Small intestine (tissue), 7 donors: ENCODE data around the gene COL5A1. TPM values are rescaled to one million over a fixed set of nuclear protein-coding genes. Genes with fewer than 3 reads are reported as not detected.

ENCODE experiments used
- DNase-seq, 2 donors: peaks; one replicate each; pipeline versions ENCODE4 v3.0.0 to v3.0.0-alpha.2; 2013
- FAIRE-seq: peaks from 2 replicates; lab custom pipeline; 2012; peaks lifted over from hg19 to GRCh38; lab: Jason Lieb, UNC
- H3K27ac ChIP-seq, 3 donors: one replicate each; pipeline ENCODE4 v1.5.1; 2013; ENCODE audit warnings: low read length in 2 of 3, mild to moderate bottlenecking in 2 of 3, control low read depth in 1 of 3, inconsistent platforms in 1 of 3, low read depth in 1 of 3, moderate library complexity in 1 of 3
- H3K27me3 ChIP-seq, 3 donors: one replicate each; pipeline ENCODE4 v1.6.1; 2013; ENCODE audit warnings: low read length in 3 of 3, inconsistent platforms in 1 of 3; ENCODE audit not compliant: control insufficient read depth in 3 of 3, insufficient read depth in 3 of 3
- H3K36me3 ChIP-seq, 3 donors: one replicate each; pipeline ENCODE4 v1.6.1; 2013; ENCODE audit warnings: low read length in 3 of 3, inconsistent platforms in 1 of 3, low read depth in 1 of 3, mild to moderate bottlenecking in 1 of 3, moderate library complexity in 1 of 3; ENCODE audit not compliant: control insufficient read depth in 3 of 3, insufficient read depth in 2 of 3
- H3K4me1 ChIP-seq, 3 donors: one replicate each; pipeline ENCODE4 v1.6.1; 2013; ENCODE audit warnings: low read length in 2 of 3, inconsistent platforms in 1 of 3, low read depth in 1 of 3, mild to moderate bottlenecking in 1 of 3, moderate library complexity in 1 of 3; ENCODE audit not compliant: control insufficient read depth in 3 of 3, insufficient read depth in 2 of 3
- H3K4me3 ChIP-seq, 3 donors: one replicate each; pipeline ENCODE4 v1.5.1; 2013; ENCODE audit warnings: low read length in 3 of 3, control low read depth in 1 of 3, inconsistent platforms in 1 of 3, low read depth in 1 of 3, mild to moderate bottlenecking in 1 of 3, moderate library complexity in 1 of 3
- H3K9me3 ChIP-seq, 2 donors: one replicate each; pipeline ENCODE4 v1.6.1; 2013; ENCODE audit warnings: low read depth in 1 of 2, low read length in 1 of 2; ENCODE audit not compliant: control insufficient read depth in 2 of 2, insufficient read depth in 1 of 2
- WGBS, 3 donors: extraction: QIAGEN DNeasy Blood & Tissue Kit; methylation state at CpG; one replicate each; pipeline ENCODE4 v1.1.7; 2013; 5-methylcytosine and 5-hydroxymethylcytosine counted together
- polyA plus RNA-seq, 4 donors: library from polyadenylated mRNA; stranded (reverse) in 3 of 4; unstranded in 1 of 4; fragments of 200-250 nt in 3 of 4; fragments of 120-200 nt in 1 of 4; gene quantifications; one replicate each; pipeline versions ENCODE4 v1.2.1 to v1.2.3, GENCODE V29; 2013
- donor health status: healthy with polysubstance abuse.
- donor health status: control.
- donor health status: control.
- donor health status: Bipolar disorder and iron deficiency.
- donor health status: healthy.

Gene COL5A1
- polyA plus RNA-seq, 4 donors: 0.22 to 54.0 (median 5.4) TPM

DNA sequence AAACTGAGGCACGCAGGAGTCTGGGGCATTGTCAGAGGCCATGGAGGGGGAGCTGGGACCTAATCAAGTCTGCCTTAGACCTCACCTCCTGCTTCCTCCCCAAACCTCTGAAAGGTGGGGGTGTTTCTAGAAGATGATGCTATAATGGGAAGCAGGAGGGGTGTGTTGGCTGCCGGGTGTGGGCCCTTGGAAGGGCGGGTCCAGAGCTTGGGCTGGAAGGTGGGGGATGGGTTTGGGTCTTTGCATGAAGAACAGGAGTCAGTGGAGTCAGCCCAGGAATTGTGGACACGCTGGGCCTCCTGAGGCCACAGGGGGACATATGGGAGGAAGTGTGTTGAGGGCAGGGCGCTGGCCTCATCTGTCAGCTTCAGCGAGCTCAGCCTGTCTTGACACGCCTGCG lies 138.0 kb downstream of the COL5A1 start:
- peaks cover 0 to 12% (median 0%) of the 10 kb centered on the region in 3 donors for H3K4me1 ChIP-seq
- 73 to 84% (median 78%) methylated on average over 8 of the region's 8 CpGs for WGBS, 3 donors
- no peak overlapping the region for H3K27ac ChIP-seq
- H3K27me3 ChIP-seq: no peaks in the 10 kb centered on the region
- DNase-seq: no peak
- FAIRE-seq: no peak
- no peak overlapping the region for H3K4me3 ChIP-seq
- H3K36me3 ChIP-seq: peaks cover 0 to 26% (median 0%) of the 10 kb centered on the region in 3 donors
- H3K9me3 ChIP-seq: no peaks in the 10 kb centered on the region

DNA sequence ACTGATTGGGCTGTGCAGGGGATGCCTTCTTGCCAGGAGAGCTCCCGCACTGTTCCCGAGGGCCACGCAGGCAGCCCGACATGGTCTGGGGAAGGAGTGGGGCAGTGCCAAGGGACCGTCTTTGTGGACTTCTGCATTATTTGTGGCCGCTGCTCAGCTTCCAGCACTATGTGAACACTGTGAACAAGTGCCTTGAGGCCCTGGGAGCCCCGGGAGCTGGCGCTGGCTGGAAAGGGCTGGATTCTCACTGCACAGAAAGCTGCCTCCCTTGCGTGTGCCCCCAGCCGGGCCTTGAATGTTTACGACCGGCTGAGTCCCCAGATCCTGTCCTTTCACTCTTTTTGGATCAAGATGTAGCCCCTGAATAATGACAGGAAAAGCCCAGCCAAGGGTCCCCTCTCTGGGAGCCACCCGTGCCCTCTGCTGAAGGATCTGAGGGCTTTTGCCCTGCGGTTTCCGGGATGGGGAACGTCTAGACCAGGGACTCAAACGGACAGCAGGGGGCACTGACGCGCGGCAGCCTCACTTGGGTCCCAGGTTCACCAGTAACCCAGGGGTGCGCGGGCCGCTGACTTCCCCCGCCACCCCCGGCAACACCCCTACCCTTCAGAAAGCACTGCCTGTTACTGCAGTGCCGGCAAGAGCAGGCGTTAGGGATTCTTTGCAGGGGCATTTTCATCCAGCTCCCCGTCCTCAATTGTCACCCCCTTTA lies 140.1 kb downstream of the COL5A1 start:
- WGBS, 3 donors: 67 to 75% (median 74%) methylated on average over 28 of the region's 28 CpGs

GRCh38 chr9:134782921-134783698 lies 141.5 kb downstream of the COL5A1 start:
- peaks cover 0 to 25% (median 0%) of the 10 kb centered on the region in 3 donors for H3K36me3 ChIP-seq
- H3K27ac ChIP-seq: no peak overlapping the region
- no peaks in the 10 kb centered on the region for H3K4me1 ChIP-seq
- H3K4me3 ChIP-seq: no peak overlapping the region
- H3K27me3 ChIP-seq: no peaks in the 10 kb centered on the region
- WGBS, 3 donors: 75 to 76% (median 76%) methylated on average over 33 of the region's 33 CpGs
- FAIRE-seq: no peak
- no peaks in the 10 kb centered on the region for H3K9me3 ChIP-seq
- no peak for DNase-seq

More for the DNA sequence above, 140.1 kb downstream of the COL5A1 start:
- H3K9me3 ChIP-seq: no peaks in the 10 kb centered on the region
- H3K27me3 ChIP-seq: no peaks in the 10 kb centered on the region
- FAIRE-seq: no peak
- H3K36me3 ChIP-seq: peaks cover 0 to 23% (median 0%) of the 10 kb centered on the region in 3 donors
- no peak overlapping the region for H3K4me3 ChIP-seq
- no peak overlapping the region for H3K27ac ChIP-seq
- no peak for DNase-seq
- H3K4me1 ChIP-seq: no peaks in the 10 kb centered on the region

DNA sequence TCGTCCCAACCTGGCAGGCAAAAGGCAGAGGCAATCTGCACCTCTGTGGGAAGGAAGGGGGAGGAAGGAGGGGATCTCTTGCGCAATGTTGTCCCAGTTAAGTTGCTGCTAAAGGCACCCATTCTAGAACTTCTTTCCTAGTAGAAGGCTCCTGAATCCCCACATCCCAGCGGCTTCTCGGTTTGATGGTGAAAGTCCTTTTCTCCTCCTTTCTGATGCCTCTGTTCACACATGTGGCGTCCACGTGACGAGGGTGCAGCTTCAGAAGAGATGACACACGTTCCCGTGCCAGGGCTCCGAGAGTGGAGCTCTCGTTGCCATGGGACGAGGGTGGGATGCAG lies 142.1 kb downstream of the COL5A1 start:
- peaks cover 0 to 21% (median 0%) of the 10 kb centered on the region in 3 donors for H3K36me3 ChIP-seq
- 72 to 83% (median 75%) methylated on average over 12 of the region's 12 CpGs for WGBS, 3 donors

GRCh38 chr9:134784577-134785305 lies 143.1 kb downstream of the COL5A1 start:
- DNase-seq (no peak), FAIRE-seq (no peak)
- Histone ChIP-seq H3K36me3 (peaks cover 0 to 19% (median 0%) of the 10 kb centered on the region in 3 donors), H3K27ac (no peak overlapping the region), H3K4me1 (no peaks in the 10 kb centered on the region), H3K27me3 (no peaks in the 10 kb centered on the region), H3K9me3 (no peaks in the 10 kb centered on the region), H3K4me3 (no peak overlapping the region)
- 75 to 79% (median 76%) methylated on average over 22 to 23 of the region's 23 CpGs for WGBS, 3 donors

More for the DNA sequence above, 142.1 kb downstream of the COL5A1 start:
- Histone ChIP-seq H3K4me1 (no peaks in the 10 kb centered on the region), H3K27me3 (no peaks in the 10 kb centered on the region), H3K4me3 (no peak overlapping the region), H3K9me3 (no peaks in the 10 kb centered on the region), H3K27ac (no peak overlapping the region)
- no peak for FAIRE-seq
- no peak for DNase-seq

DNA sequence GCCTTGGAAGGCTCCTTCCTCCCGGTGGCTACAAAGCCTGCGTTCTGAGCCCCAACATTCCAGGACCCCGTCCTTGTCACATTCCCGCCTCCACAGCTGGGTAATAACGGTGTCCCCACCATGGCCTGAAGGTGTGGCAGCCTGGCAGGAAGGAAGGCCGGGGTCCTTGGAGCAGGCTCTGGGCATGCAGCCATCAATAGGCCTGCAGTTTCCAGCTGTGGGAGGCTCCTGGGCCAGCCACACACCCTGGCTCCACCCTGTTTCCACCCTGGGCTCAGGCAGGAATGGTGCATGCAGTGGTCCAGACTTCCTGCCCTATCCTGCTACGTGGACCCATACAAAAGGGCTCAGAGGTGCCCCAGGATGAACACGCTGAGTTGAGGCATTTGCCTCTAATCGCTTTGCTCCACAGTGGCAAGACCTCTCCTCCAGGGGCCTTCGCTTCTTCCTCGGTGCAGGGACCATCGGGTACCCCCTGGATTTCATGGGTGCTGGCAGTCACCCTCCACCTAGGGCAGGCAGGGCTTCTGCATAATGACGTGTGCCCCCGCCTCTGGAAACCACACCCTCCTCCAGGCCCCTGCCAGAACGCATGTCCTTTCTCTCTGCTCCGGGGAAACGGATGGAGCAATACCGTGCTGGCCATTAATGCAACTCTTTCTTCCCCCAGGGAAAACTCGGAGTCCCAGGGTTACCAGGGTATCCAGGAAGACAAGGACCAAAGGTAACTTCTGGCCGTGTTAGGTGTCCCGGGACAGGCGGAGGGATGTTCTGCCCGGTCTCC lies 143.9 kb downstream of the COL5A1 start:
- H3K9me3 ChIP-seq: no peaks in the 10 kb centered on the region
- no peak overlapping the region for H3K4me3 ChIP-seq
- peak in 1 of 2 donors; percentile 6 for DNase-seq
- 69 to 73% (median 71%) methylated on average over 21 to 23 of the region's 23 CpGs for WGBS, 3 donors
- no peaks in the 10 kb centered on the region for H3K4me1 ChIP-seq
- H3K36me3 ChIP-seq: peaks cover 0 to 18% (median 0%) of the 10 kb centered on the region in 3 donors
- FAIRE-seq: no peak
- H3K27me3 ChIP-seq: no peaks in the 10 kb centered on the region
- no peak overlapping the region for H3K27ac ChIP-seq

DNA sequence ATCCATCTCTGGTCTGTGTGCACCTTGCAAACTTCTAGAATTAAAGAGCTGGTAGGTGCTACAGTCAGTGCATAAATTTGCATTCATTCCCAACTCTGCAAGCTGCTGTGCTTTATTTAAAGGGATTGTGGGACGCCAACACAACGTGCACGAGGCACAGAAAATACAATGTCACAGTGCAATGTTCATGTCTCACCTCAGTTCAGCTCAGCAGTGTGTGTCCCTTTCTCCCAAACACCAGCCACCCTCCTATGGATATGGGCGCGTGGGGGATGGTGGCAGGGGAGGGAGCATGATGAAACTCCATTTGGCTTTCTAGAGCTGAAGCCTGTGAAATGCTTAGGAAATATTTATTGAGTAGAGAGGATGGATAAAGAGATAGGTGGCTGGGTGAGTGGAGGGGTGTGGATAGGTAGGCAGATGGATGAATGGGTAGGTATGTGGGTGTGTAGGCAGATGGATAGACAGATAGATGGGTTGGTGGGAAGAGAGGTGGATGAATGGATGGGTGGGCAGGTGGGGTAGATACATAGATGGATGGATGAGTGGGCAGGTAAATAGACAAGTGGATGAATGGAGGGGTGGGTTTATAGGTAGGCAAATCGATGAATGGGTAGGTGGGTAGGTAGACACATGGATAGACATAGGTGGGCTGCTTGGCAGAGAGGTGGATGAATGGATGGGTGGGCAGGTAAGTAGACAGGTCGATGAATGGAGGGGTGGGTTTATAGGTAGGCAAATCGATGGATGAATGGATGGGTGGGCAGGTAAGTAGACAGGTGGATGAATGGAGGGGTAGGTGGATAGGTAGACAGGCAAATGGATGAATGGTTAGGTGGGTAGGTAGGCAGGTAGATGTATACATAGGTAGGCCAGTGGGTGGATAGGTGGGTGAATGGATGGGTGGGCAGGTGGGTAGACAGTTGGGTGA lies 146.3 kb downstream of the COL5A1 start:
- DNase-seq (no peak), FAIRE-seq (no peak)
- peaks cover 0 to 18% (median 0%) of the 10 kb centered on the region in 3 donors for H3K36me3 ChIP-seq
- WGBS, 3 donors: 71 to 82% (median 80%) methylated on average over 7 to 8 of the region's 8 CpGs
- no peaks in the 10 kb centered on the region for H3K9me3 ChIP-seq
- H3K4me1 ChIP-seq: no peaks in the 10 kb centered on the region
- no peak overlapping the region for H3K27ac ChIP-seq
- no peak overlapping the region for H3K4me3 ChIP-seq
- H3K27me3 ChIP-seq: no peaks in the 10 kb centered on the region
